Limb (tissue), 2 donors: ENCODE results near the gene P2RX6.
A peak's percentile ranks its signal among the peaks of the same experiment; 100 is the strongest.
"Not testable (repeated sequence)": the region's sequence is repeated elsewhere in the genome, so short reads cannot be mapped to it uniquely, and the experiment has no call there.

Experiments
- DNase-seq, 2 donors: peaks; one replicate each; pipeline ENCODE4 v3.0.0-alpha.2; 2016; ENCODE audit errors: extremely low spot score in 2 of 2

P2RX6 gene

DNA sequence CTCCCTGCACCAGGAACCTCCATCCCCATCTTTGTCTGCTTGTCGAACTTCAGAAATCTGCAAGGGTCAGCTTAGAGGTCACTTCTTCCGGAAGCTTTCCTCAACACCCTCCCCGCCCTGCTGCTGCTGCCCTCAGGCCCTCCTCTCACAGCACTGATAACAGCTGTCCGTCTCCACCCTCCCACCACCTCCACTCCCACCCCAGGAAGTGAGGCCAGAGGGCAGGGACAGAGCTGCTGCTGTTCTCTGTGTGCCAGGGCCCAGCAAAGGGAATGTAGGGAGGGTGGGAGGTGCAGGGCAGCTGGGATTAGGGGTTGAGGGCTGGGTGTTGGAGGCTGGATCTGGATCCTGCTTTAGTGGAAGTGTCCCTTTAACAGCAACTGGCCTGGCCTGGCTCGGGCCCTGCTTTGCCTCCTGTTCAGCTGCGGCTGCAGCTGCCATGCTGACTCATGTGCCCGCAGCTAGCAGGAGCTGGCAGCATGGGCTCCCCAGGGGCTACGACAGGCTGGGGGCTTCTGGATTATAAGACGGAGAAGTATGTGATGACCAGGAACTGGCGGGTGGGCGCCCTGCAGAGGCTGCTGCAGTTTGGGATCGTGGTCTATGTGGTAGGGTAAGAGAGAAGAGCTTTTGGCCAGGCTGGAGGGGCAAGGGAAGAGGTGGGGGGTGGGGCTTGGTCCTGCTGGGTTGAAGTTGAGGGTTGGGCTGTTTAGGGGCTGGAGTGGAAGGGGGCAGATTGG is at the start of gene P2RX6:
Gene P2RX6 (plus strand): TSS at position 440 of the 740 bp plus-strand sequence. CDS start 10 bp downstream, at position 450.
- DNase-seq: peak; percentile 60 to 69

- no peak for DNase-seq
Measured at GRCh38 chr22:20965888-20966855, 48.8 kb upstream of the P2RX6 start.

DNA sequence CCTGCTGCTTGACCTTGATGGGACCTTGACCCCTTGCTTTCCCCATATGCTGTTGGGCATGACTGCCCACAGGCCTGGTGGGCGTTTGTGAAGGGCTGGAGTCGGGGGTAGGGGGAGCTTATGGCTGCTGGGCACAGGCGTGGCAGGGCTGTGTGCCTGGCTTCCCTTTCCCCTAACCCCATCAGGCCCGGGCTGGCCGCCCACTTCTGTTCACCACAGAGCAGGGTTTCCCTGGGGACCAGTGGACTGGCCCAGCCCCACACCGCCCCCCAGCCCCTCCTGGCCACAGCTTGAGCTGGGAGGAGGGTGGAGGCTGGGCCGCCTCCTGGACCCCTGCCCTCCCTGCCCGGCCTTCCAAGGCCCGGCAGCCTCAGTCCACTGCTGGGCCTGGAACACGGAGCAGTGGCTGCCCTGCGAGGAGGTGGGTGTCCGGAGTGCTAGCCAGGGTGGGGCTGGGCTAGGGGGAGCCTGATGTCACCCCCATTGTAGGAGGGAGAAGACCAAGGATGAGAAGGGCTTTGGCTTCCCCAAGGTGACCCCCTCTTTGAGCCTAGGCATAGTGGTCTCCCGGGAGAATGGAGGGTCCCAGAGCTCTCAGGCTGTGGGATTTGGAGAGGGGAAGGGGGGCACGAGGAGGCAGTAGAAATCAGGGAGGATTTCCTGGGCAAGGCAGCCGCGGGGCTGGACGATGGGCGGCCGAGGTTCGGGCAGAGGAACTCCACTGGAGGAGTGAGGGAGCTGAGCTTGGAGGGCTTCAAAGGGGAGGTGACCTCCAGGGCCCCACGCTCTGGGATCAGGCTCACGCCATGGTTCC is 47.9 kb upstream of the P2RX6 start, which contains the start of gene AIFM3:
Gene AIFM3 (plus strand): TSS at position 373 of the 814 bp plus-strand sequence. CDS start 690 bp downstream, outside the sequence.
- no peak for DNase-seq

DNA sequence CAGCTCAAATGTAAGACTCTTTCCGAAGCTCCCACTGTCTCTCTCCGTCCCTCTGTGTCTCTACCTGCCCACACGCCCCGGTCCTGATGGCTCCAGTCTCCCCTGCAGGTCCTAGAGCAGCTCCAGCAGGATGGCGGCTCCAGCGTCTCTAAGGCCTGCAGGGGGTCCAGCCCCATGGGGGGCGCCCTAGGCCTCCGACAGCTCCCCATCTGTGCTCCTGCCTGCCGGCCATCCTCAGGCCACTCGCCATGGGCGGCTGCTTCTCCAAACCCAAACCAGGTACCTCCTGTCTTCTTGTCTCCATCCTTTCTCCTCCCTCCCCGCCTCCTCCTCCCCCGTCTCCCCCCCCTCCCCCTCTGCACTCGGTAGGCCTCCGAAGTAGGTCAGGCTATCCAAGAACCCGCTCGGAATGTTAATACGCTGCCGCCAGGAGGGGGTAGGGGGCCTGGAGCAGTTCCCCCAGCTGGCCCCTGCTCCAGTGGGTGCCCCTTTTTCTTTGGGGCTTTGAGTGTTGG is 47.2 kb upstream of the P2RX6 start:
- no peak for DNase-seq

DNA sequence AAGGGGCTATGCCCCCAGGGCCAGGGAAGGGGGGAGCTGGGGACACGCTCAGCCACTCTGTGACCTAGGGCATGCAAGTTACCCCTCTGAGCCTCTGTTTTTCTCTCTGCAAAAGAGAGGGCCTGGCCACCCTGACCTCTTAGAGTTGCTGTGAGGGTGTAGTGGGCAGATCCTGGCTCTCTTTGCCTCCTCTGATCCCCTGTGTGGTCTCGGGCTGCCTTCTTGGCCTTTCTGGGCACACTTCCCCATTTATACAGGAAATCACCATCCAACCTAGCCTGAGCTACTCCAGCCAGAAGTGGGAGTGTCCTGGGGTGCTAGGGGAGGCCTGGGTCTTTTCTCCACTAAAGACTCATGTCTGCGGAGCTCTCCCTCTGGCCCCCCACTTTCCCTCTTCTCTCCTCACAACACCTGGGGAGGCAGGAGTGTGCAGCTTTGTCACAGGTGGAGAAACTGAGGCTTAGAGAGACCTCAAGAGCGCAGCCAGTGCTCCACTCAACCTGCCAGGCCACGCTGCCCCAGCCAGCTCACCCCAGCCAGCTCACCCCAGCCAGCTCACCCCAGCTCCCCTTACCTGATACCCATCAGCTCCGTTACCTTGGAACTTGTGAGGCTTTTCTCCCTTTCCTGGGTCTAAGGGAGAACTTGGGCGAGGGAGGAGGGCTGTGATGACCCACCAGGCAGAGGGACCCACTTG is 46.5 kb upstream of the P2RX6 start:
- DNase-seq: no peak

GRCh38 chr22:20970939-20971657 is 43.9 kb upstream of the P2RX6 start:
- peak in 1 of 2 donors; percentile 17 for DNase-seq

DNA sequence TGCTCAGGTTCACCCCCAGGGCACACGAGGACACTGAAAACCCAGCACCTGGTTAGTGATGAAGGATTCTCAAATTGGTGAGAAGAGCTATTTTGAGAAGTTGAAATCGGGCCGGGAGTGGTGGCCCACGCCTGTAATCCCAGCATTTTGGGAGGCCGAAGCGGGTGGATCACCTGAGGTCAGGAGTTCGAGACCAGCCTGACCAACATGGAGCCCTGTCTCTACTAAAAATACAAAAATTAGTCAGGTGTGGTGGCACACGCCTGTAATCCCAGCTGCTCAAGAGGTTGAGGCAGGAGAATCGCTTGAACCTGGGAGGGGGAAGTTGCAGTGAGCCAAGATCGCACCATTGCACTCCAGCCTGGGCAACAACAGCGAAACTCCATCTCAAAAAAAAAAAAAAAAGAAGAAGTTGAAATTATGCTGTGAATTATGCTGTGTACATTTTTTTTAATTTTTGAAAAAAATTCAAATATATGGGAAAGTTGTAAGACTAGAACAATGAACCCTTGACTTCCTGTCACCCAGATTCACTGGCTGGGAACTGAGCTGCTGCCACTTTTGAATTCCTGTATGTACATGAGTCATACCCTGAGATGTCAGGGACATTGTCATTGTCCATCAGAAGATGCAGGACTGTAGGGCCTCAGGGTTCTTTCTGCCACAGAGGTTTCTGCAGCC is 42.8 kb upstream of the P2RX6 start:
- not testable (repeated sequence) for DNase-seq

DNA sequence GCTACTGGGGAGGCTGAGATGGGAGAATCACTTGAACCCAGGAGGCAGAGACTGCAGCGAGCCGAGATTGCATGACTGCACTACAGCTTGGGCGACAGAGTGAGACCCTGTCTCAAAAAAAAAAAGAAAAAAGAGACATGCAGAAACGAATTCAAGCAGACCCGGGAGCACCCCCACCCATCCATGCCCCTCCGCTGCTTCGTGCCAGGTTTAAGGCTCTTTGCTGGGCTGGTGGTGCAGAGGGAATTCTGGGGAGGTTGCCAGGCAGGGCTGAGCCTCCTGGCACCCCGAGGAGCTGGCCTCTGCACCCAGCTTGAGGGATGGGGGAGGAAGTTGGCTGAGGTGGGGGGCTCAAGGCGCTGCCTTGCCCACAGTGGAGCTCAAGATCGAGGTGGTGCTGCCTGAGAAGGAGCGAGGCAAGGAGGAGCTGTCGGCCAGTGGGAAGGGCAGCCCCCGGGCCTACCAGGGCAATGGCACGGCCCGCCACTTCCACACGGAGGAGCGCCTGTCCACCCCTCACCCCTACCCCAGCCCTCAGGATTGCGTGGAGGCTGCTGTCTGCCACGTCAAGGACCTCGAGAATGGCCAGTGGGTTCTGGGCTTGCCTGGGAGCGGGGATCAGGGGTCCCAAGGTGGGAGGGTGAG is 41.9 kb upstream of the P2RX6 start:
- DNase-seq: no peak

GRCh38 chr22:20973634-20974286 is 41.2 kb upstream of the P2RX6 start:
- no peak for DNase-seq

- no peak for DNase-seq
Measured at GRCh38 chr22:20974336-20974955, 40.5 kb upstream of the P2RX6 start.

DNA sequence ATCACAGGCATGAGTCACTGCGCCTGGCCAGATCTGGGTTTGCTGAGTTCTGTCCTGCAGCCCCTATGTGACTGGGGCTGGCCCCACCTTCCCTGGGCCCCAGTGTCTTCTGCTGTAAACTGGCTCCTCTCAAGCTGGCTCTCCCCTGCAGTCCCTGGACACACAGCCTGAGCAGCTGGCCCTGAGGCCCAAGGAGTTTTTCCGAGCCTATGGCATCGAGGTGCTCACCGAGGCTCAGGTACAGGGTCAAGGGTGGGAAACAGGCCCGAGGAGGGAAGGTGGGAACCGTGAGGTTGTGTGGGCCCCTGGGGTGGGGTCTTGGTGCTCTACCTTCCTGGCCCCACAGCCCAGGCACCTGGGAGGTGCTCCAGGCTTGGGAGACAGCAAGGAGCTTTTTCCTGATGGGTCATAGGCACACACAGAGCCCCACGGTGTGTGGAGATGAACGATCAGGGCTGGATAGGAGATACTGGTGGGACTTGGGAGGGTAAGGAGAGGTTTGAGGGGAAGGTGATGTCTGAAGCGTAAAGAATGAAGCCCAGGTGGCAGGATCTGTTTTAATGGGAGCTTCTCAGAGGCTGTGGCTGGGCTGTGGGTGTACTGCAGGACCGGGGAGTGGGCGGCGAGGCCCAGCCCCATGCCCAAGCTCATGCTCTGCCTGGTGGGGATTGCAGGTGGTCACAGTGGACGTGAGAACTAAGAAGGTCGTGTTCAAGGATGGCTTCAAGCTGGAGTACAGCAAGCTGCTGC is 39.2 kb upstream of the P2RX6 start:
- DNase-seq: no peak

DNA sequence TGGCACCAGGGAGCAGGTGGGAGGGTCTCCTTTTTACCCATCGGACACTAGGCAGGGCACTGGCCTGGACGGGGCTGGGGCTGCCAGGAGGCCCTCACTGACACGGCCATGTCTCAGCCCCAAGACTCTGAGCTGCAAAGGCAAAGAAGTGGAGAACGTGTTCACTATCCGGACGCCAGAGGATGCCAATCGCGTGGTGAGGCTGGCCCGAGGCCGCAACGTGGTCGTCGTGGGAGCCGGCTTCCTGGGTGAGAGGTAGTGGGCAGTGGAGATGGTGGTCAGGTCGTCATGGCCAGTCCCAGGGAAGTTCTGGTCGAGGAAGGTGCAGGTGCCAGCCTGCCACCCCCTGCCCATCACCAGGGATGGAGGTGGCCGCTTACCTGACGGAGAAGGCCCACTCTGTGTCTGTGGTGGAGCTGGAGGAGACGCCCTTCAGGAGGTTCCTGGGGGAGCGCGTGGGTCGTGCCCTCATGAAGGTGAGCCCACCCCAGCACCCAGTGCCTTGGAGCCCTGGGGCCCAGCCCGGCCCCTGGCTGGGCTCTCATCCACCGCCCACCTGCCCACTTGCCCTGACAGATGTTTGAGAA is 38.6 kb upstream of the P2RX6 start:
- DNase-seq: no peak

- DNase-seq: no peak
Measured at GRCh38 chr22:20977019-20977418, 37.9 kb upstream of the P2RX6 start.

- no peak for DNase-seq
Measured at GRCh38 chr22:20977516-20978170, 37.3 kb upstream of the P2RX6 start.

- DNase-seq: no peak
Measured at GRCh38 chr22:20978419-20978818, 36.5 kb upstream of the P2RX6 start.

GRCh38 chr22:20979243-20979809 is 35.6 kb upstream of the P2RX6 start:
- peak; percentile 30 to 76 for DNase-seq
